LNCaP clone FGC (cell line): ENCODE data around the gene PKMYT1.

ENCODE experiments used
- DNase-seq: peaks from one replicate; pipeline ENCODE4 v3.0.0-alpha.2; 2011; ENCODE audit warnings: low read depth
- H3K4me3 ChIP-seq: 2 replicates; pipeline ENCODE4 v1.5.1; 2011; ENCODE audit warnings: mild to moderate bottlenecking, low read depth, low read length, control low read depth
- CTCF ChIP-seq: IDR thresholded peaks from 2 replicates; pipeline ENCODE4 v1.5.1; 2012; ENCODE audit warnings: mild to moderate bottlenecking; ENCODE audit not compliant: control insufficient read depth, insufficient read depth; ENCODE audit errors: extremely low read depth

The PKMYT1 gene

GRCh38 chr16:3026609-3027488, 46.6 kb upstream of the PKMYT1 start:
- no peak for DNase-seq
- no peak for TF ChIP-seq CTCF
- H3K4me3 ChIP-seq: no peak overlapping the region

- DNase-seq: no peak
- TF ChIP-seq CTCF: no peak
- no peak overlapping the region for H3K4me3 ChIP-seq
Observed at GRCh38 chr16:3026003-3026378, 45.7 kb upstream of the PKMYT1 start.

- TF ChIP-seq CTCF: no peak
- DNase-seq: no peak
- H3K4me3 ChIP-seq: no peak overlapping the region
Observed at GRCh38 chr16:3025032-3026002, 45.1 kb upstream of the PKMYT1 start.

- DNase-seq: peak; percentile 97
- no peak for TF ChIP-seq CTCF
- peak within 1 kb of the TSS; percentile 59 for H3K4me3 ChIP-seq
Observed at GRCh38 chr16:3023669-3024478, 43.6 kb upstream of the PKMYT1 start, which contains the start of the genes HCFC1R1 and THOC6. HCFC1R1 (minus strand) TSS chr16:3023942; CDS start chr16:3023941, 1 bp downstream. THOC6 (plus strand) TSS chr16:3024035; CDS start chr16:3024327, 292 bp downstream.

- TF ChIP-seq CTCF: no peak
- peak overlapping the region; percentile 59 for H3K4me3 ChIP-seq
- DNase-seq: no peak
Observed at GRCh38 chr16:3023415-3023668, 43.1 kb upstream of the PKMYT1 start.

- peak overlapping the region; percentile 59 for H3K4me3 ChIP-seq
- no peak for DNase-seq
- no peak for TF ChIP-seq CTCF
Observed at GRCh38 chr16:3022684-3023414, 42.6 kb upstream of the PKMYT1 start.
